ENCODE results near the gene DDX4.
"Not testable (repeated sequence)": the region's sequence is repeated elsewhere in the genome, so short reads cannot be mapped to it uniquely, and the experiment has no call there.

DDX4 gene

DNA sequence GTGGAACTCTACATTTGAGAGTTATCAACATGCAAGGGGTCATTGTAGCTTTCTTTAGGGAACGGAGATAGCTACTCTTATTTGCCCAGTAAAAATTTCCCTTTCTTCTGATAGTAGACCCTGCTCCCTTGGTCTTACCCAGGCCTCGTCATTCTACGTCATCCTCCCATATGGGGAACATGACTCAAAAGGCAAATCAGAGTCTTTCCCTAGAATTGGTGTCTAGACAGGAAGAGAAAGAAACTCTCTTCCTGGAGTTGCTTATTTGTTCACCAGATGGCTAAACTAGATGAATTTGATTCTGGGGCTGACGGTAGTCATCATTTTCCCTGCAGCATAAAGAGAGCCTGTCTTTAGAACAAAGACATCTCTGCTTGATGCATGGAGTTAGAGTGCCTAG, 13.6 kb upstream of the DDX4 start:
- no peak for DNase-seq (ENCODE audit: low spot score)

GRCh38 chr5:55731848-55732247, 6.0 kb upstream of the DDX4 start:
- no peak for DNase-seq (ENCODE audit: low spot score)

GRCh38 chr5:55732585-55732984, 5.3 kb upstream of the DDX4 start:
- DNase-seq (ENCODE audit: low spot score): no peak

DNA sequence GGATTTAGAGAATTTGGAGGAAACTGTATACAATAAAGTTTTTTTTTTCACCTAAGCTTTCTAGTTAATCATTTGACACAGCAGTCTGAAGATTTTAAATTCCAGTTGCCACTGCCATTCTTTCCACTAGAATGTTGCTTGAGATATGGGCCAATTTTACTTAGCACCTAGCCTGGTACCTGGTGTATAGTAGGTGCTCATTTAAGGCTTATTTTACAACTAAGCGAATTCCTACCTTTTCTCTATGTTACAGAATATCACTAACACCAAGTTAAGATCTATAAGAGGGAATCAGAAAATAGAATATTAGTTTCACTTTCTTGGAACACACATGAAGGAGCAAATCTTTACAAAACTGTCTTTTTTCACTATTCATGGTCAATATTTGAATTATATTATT, 3.2 kb upstream of the DDX4 start:
- DNase-seq (ENCODE audit: low spot score): no peak

DNA sequence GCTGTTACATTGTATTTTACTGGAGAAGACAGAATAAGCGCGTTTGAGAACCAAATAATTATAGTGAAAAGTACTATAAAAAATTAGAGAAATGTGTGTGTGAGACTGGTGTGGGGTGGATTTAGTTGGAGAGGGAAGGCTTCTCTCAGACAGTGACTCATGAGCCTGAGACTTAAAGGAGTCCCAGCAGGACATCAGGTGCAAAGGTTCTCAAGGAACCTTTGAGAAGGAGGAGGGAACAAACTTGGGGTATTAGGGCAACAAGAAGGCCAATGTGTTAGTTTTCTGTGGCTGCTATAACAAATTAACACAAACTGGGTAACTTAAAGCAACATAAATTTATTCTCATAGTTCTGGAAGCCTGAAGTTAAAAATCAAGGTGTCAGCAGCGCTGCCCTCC, 4.9 kb downstream of the DDX4 start:
- no peak for DNase-seq (ENCODE audit: low spot score)

DNA sequence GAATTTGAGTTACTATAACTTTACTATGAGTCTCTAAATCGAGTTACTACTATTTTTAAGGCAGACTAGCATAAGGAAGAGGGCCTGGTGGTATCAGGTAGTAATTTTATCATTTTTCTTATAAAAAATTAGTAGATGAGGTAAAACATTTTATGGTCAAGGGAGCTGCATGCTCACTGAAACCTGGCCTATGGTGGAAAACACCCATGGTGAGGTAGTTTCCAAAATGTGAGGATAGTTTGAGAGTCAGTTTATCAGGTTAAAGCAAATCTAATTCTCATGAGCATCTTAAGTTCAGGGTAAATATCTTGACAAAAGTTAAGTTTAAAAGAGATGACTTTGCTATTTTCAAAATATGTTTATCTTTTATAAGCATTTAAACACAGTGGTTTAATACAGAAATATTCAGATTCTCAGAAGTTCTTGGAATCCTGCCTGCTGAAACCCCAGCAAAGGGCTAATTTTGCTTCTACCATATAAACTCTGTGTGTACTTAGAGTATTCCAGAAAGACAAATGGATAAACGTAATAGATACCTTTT, 10.0 kb downstream of the DDX4 start:
- no peak for DNase-seq (ENCODE audit: low spot score)

- no peak for DNase-seq (ENCODE audit: low spot score)
Measured at GRCh38 chr5:55749387-55749786, 11.5 kb downstream of the DDX4 start.

DNA sequence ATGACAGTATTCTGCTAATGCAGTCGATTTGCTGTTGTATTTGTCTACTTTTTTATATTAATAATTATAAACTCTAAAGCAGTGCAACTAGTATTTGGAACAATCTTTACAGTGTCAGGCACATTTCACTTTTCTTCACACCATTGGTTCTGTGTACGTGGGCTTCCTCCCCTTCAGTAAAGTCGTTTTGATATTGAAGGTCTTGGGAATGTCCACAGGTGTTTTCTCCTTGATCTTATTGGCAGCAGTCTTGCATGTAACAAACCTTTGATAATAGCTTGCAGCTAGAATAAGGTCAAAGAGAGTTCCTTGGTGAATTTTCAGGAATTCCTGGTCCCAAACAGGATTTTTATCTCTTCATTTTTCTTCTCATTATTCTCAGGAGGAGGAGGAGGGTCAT, 12.2 kb downstream of the DDX4 start:
- no peak for DNase-seq (ENCODE audit: low spot score)

DNA sequence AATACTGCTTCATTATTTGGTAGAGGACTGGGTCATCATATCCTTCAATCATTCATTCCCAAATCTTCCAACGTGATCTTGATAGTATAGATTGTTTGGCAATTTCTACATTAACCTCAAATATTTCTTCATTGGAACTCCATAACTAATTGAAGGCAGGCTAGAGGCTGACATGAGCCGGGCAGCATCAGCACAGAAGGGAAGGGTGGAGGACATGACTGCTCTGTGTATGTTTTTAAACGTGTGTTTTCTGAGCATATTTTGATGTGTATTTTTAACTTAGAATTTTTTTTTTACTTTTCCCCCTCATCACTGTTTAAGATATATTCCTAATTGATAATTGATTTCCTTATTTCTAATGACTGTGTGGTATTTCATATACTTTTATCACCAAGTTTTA, 12.6 kb downstream of the DDX4 start:
- no peak for DNase-seq (ENCODE audit: low spot score)

- DNase-seq (ENCODE audit: low spot score): no peak
Measured at GRCh38 chr5:55758231-55758630, 20.4 kb downstream of the DDX4 start.

DNA sequence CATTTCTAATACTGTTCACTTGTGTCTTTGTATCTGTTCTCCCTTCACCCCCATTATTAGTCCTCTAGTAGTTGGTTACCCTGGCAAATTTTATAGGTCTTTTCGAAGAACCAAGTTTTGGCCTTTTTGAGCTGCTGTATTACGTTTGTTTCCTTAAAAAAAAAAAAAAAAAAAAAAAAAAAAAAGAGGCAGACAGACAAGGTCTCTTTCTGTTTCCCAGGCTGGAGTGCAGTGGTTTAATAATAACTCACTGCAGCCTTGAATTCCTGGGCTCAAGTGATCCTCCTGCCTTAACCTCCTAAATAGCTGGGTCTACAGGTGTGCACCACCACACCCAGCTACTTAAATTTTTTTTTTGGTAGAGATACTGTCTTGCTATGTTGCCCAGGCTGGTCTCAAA, 20.9 kb downstream of the DDX4 start:
- no peak for DNase-seq (ENCODE audit: low spot score)

GRCh38 chr5:55761721-55762120, 23.9 kb downstream of the DDX4 start:
- not testable (repeated sequence) for DNase-seq (ENCODE audit: low spot score)

DNA sequence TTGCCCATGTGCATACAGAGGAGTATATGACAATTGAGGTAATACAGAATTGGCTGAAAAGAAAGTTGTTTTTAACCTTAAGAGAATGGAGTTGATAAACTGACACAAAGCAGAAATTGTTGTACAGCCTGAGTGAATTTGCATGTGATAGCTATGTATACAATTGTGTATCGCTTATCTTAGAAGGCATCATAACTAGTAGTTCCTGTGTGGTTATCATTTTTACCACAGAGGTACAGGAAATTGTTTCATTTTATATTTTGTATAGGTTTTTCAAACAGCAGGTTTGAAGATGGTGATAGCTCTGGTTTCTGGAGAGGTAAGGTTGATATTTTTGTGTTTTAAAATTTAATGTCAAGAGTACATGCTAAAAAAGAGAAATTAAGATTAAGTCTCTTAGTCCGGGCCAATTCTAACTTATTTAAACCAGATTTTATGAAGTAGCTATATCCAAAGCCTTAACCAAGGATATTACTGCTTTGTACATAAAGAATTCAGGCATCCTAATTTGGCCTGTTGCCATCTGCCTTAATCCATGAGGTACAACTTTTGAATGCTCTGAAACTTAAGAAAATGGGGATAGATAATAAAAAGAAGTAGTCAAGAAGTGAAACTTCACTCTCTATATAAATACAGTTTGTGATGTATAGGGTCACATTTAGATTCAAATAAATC, 26.0 kb downstream of the DDX4 start:
- DNase-seq (ENCODE audit: low spot score): no peak

DNA sequence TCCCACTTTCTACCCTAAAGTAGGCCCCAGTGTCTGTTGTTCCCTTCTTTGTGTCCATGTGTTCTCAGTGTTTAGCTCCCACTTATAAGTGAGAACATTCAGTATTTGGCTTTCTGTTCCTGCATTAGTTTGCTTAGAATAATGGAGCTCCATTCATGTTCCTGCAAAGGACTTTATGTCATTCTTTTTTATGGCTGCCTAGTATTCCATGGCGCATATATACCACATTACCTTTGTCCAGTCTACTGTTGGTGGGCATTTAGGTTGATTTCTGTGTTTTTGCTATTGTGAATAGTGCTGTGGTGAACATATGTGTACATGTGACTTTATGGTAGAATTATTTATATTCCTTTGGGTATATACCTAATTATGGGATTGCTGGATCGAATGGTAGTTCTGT, 30.4 kb downstream of the DDX4 start:
- no peak for DNase-seq (ENCODE audit: low spot score)

GRCh38 chr5:55771175-55771655, 33.4 kb downstream of the DDX4 start:
- no peak for DNase-seq (ENCODE audit: low spot score)

DNA sequence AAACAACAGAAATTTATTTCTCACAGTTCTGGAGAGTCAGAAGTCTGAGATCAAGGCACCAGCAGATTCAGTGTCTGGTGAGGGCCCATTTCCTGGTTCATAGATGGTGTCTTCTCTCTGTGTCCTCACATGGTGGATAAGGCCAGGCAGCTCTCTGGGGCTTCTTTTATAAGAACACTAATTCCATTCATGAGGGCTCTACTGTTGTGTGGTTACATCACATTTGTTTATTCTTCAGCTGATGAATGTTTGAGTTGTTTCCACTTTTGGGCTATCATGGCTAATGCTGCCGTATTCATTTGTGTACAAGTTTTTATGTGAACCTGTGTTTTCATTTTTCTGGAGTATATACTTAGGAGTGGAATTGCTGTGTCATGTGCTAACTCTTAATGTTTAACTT, 35.2 kb downstream of the DDX4 start:
- no peak for DNase-seq (ENCODE audit: low spot score)

DNA sequence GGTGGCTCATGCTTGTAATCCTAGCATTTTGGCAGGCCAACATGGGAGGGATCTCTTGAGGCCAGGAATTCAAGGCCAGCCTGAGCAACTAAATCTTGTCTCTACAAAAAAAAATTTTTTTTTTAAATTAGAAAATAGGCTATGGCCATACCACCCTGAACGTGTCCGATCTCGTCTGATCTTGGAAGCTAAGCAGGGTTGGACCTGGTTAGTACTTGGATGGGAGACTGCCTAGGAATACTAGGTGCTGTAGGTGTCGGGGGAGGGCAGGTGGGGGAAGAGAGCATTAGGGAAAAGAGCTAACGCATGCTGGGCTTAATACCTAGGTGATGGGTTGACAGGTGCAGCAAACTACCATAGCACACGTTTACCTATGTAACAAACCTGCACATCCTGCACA, 39.5 kb downstream of the DDX4 start:
- no peak for DNase-seq (ENCODE audit: low spot score)

- no peak for DNase-seq (ENCODE audit: low spot score)
Measured at GRCh38 chr5:55800924-55801323, 63.1 kb downstream of the DDX4 start.

DNA sequence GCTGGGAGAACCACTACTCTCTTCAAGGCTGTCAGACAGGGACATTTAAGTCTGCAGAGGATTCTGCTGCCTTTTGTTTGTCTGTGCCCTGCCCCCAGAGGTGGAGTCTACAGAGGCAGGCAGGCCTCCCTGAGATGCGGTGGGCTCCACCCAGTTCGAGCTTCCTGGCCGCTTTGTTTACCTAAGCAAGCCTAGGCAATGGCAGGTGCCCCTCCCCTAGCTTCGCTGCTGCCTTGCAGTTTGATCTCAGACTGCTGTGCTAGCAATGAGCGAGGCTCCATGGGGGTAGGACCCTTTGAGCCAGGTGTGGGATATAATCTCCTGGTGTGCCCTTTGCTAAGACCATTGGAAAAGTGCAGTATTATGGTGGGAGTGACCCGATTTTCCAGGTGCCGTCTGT, 71.0 kb downstream of the DDX4 start:
- DNase-seq (ENCODE audit: low spot score): peak; percentile 39

DNA sequence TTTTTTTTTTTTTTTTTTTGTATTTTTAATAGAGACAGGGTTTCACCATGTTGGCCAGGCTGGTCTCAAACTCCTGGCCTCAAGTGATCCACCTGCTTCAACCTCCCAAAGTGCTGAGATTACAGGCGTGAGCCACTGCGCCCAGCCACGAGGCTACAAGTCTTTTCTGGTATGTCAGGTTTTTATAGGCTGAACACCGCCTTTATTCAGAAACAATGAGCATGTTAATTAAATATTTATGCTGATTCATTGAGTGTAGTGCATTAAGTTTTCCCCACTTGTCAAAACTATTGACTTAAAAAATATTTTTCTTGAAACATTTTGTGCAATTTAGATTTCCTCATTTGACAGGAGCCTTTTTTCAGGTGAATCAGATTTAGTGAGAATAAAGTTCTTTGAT, 78.1 kb downstream of the DDX4 start:
- DNase-seq (ENCODE audit: low spot score): not testable (repeated sequence)

- DNase-seq (ENCODE audit: low spot score): peak; percentile 29
Measured at GRCh38 chr5:55816342-55816741, 78.5 kb downstream of the DDX4 start.

DNA sequence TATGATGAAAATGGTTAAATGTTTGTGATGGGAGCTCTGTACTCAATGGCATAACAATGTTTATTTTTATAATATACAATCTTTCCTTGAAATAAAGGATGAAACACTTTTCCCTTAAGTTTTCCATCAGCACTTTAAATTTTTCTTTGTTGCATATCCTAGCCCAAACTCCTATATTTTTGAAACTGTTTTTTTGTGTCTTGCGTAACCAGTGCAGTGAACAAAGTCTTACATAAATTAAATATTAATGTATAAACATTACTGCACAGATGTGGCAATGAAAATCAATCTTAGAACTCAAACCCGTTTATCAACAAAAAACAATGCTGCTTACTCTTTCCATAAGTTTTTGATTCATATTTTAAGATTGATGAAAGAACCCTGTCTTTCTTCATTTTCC, 79.2 kb downstream of the DDX4 start:
- no peak for DNase-seq (ENCODE audit: low spot score)

DNA sequence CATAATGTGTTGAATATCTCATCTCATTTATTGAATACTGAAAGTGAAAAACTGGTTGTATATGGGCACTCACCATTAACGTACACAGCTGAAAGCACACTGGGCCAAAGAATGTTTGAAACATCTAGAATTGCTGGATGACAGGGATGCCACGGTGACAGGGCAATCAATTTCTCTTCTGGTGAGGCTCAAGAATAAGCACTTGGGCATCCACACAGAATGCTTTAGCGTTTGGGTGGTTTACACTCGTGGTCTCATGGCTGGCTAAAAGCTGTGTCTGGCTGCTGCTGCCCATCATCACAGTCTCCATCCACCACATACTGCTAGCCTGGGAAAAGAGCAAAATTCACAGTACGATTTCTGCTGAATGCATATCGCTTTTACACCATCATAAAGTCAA, 82.6 kb downstream of the DDX4 start:
- DNase-seq (ENCODE audit: low spot score): no peak

All from LoVo (cell line).